GM18520 (cell line): ENCODE measurements around the gene DKK3.

Source experiments
- ATAC-seq: cut with Tn5 transposase; IDR thresholded peaks from one replicate; pipeline ENCODE4 v1.9.1; 2021; ENCODE audit not compliant: unreplicated experiment

The DKK3 gene

GRCh38 chr11:12031856-12032544 is 23.6 kb upstream of the DKK3 start:
- no peak for ATAC-seq

- ATAC-seq = no peak
These were observed 21.4 kb upstream of the DKK3 start for GRCh38 chr11:12029738-12030363.

GRCh38 chr11:12029119-12029518 is 20.7 kb upstream of the DKK3 start:
- ATAC-seq = no peak

- no peak for ATAC-seq
These were observed 19.9 kb upstream of the DKK3 start for GRCh38 chr11:12028303-12028702.

GRCh38 chr11:12026331-12027211 is 18.1 kb upstream of the DKK3 start:
- no peak for ATAC-seq

GRCh38 chr11:12024254-12024926 is 16.0 kb upstream of the DKK3 start:
- ATAC-seq = no peak

- no peak for ATAC-seq
These were observed 14.6 kb upstream of the DKK3 start for GRCh38 chr11:12023015-12023414.

GRCh38 chr11:12020546-12020945 is 12.1 kb upstream of the DKK3 start:
- no peak for ATAC-seq

GRCh38 chr11:12019866-12020416 is 11.5 kb upstream of the DKK3 start:
- no peak for ATAC-seq

GRCh38 chr11:12019337-12019736 is 10.9 kb upstream of the DKK3 start:
- ATAC-seq = no peak

GRCh38 chr11:12017865-12018453 is 9.5 kb upstream of the DKK3 start:
- ATAC-seq = no peak

- no peak for ATAC-seq
These were observed 8.8 kb upstream of the DKK3 start for GRCh38 chr11:12017243-12017678.

DNA sequence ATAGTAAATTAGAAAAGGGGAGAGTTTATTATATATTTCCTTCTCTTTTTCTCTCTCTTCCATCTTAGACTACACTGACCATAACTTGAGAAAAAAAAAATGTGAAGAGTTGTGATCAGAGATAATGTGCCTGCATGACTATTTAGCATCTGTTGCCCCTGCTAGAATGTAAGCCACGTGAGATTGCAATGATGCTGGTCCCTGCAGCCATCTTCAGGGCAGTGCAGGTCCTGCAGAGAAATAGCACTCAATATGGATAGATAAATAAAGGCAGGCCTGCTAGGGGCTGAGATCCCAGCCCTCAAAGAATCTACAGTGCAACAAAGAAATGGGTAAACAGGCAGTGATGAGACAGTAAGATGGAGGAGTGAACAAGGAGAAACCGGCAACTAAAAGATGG is 7.8 kb upstream of the DKK3 start:
- ATAC-seq = no peak

DNA sequence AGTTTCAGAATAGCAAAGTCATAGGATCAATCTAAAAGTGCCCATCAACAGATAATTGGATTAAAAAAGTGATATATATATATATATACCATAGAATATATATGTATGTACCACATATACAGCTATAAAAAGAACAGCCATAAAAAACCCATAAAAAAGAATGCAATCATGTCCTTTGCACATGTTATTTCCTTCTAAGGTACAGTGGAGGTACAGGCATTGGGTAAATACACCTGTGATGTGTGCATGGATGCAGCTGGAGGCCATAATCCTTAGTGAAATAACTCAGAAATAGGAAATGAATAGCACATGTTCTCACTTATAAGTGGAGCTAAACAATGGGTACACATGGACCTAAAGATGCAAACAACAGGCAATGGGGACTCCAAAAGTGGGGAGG is 7.1 kb upstream of the DKK3 start:
- no peak for ATAC-seq

DNA sequence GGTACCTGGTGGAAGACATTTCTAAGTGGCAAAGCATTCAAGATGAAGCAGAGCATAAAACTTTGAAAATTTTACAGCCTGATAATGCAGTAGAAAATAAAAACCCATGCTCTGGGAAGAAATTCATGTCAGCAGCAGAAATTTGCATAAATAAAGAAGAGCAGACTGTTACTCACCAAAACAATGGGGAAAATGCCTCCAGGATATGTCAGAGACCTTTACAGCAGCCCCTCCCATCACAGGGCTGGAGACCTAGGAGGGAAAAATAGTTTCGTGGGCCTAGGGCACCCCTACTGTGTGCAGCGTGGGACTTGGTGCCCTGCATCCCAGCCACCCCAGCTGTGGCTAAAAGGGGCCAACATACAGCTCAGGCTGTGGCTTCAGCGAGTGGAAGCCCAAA is 5.4 kb upstream of the DKK3 start:
- no peak for ATAC-seq

GRCh38 chr11:12009617-12010321 is 1.3 kb upstream of the DKK3 start:
- ATAC-seq = no peak

- no peak for ATAC-seq
These were observed 577 bp upstream of the DKK3 start for GRCh38 chr11:12008790-12009616.

- ATAC-seq = no peak
These were observed 1.2 kb downstream of the DKK3 start for GRCh38 chr11:12007230-12007593.

GRCh38 chr11:12006552-12007229 is 1.7 kb downstream of the DKK3 start:
- ATAC-seq = no peak
